Fibroblast of mammary gland (primary cell): ENCODE measurements around the gene FIGN.
A peak's percentile ranks its signal among the peaks of the same experiment; 100 is the strongest.

Source experiments
- DNase-seq: peaks from one replicate; pipeline ENCODE4 v3.0.0-alpha.2; 2010; ENCODE audit warnings: low read depth
- H3K4me3 ChIP-seq: 2 replicates; pipeline ENCODE4 v1.5.1; 2011; ENCODE audit warnings: low read depth, mild to moderate bottlenecking, low read length, moderate library complexity; ENCODE audit not compliant: control insufficient read depth
- TF ChIP-seq, protein P1 (sequence below): conservative IDR thresholded peaks from 2 replicates; pipeline ENCODE4 v1.5.1; 2011; ENCODE audit warnings: low read depth, low read length, inconsistent platforms; ENCODE audit not compliant: control insufficient read depth, insufficient read depth

FIGN gene

GRCh38 chr2:163564236-163564635, 171.6 kb downstream of the FIGN start:
- TF ChIP-seq, protein P1, sequence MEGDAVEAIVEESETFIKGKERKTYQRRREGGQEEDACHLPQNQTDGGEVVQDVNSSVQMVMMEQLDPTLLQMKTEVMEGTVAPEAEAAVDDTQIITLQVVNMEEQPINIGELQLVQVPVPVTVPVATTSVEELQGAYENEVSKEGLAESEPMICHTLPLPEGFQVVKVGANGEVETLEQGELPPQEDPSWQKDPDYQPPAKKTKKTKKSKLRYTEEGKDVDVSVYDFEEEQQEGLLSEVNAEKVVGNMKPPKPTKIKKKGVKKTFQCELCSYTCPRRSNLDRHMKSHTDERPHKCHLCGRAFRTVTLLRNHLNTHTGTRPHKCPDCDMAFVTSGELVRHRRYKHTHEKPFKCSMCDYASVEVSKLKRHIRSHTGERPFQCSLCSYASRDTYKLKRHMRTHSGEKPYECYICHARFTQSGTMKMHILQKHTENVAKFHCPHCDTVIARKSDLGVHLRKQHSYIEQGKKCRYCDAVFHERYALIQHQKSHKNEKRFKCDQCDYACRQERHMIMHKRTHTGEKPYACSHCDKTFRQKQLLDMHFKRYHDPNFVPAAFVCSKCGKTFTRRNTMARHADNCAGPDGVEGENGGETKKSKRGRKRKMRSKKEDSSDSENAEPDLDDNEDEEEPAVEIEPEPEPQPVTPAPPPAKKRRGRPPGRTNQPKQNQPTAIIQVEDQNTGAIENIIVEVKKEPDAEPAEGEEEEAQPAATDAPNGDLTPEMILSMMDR = no peak
- DNase-seq = no peak

DNA sequence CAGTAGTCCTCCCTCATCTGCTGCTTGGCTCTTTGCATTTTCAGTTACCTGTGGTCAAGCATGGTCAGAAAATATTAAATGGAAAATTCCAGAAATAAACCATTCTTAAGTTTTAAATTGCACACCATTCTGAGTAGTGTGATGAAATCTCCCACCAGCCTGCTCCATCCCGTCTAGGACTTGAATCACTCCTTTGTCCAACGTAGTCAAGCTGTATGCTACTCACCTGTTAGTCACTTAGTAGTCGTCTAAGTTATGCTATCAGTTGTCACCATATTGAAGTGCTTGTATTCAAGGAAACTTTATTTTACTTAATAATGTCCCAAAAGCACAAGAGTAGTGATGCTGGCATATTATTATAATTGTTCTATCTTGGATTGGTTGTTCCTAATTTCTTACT, 172.5 kb downstream of the FIGN start:
- DNase-seq = no peak
- no peak overlapping the region for H3K4me3 ChIP-seq
- TF ChIP-seq, protein P1 = no peak

More at GRCh38 chr2:163564236-163564635, 171.6 kb downstream of the FIGN start:
- no peak overlapping the region for H3K4me3 ChIP-seq

DNA sequence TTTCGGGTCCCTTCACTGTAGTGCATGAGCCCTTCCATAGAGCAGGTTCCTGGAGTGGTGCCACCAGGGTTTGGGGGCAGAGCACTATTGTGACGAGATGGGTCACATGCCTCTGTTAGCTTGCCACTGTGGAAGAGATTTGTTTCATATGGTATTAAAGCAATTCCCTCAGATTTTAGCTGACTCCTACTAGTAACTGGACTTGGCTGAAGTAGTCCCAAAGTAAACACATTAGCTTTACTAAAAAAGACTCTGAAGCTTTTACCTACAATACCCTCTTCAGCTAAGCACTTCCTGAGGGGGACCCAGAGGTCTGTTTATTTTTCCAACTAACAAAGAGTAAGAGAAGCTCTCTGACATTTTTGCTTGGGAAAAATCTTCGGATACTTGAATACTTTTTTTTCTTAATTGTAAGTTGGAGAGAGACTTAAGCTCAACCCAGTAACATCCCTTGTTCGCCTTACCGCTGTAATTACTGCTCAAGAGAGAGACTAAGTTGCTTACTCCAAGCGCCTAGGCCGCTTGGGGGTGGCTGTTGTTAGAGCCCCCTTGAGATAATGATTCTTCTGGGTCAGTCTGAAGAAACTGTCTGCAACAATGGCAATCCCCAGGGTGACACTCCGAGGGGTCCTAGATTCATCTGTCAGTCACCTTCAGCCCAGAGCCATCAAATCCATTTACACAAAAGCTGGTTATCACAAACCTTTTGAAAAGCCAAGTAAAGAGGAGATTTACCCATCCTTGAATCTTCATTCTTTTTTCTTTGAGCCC, 177.4 kb downstream of the FIGN start:
- DNase-seq = no peak
- TF ChIP-seq, protein P1 = no peak

DNA sequence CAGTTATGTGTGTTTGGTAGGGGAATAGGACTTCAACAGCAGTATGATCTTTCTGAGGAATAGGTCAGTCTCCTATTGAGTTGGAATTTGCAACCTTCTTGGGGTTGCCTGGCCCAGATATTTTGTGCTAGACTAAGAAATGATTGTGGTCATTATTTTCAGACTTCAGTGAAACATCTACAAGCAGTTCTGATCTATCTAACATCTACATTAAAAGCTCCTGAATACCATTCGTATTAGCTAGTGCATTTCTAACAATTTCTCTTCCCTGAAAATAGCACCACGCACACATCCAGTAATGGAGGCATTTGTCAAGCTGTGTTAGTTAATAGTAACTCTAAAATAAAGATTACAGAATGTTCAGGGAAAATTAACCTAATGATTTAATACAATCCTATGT, 179.3 kb downstream of the FIGN start:
- no peak overlapping the region for H3K4me3 ChIP-seq
- no peak for DNase-seq
- TF ChIP-seq, protein P1 = no peak

More for the DNA sequence above, 177.4 kb downstream of the FIGN start:
- no peak overlapping the region for H3K4me3 ChIP-seq

DNA sequence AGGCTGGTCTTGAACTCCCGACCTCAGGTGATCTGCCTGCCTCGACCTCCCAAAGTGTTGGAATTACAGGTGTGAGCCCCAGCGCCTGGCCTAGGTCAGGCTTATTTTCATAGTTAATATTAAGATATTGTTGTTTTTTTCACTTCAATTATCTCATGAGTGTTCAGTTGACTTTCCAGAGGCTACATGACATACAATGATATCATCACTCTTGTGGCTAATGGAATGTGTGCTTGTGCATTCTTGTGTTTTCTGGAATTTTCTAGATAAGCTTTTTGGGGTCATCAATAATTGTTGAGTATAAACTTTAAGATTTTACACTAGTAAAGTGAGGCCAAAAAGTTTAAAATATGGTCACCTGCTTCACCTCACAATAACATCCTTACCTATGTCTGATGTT, 180.9 kb downstream of the FIGN start:
- DNase-seq = peak; percentile 10

GRCh38 chr2:163553601-163554000, 182.2 kb downstream of the FIGN start:
- no peak overlapping the region for H3K4me3 ChIP-seq
- TF ChIP-seq, protein P1 = no peak
- peak; percentile 36 for DNase-seq

More for the DNA sequence above, 180.9 kb downstream of the FIGN start:
- TF ChIP-seq, protein P1 = no peak
- H3K4me3 ChIP-seq = no peak overlapping the region
